H54 (cell line): ENCODE data around the gene PIGQ.
A peak's percentile ranks its signal among the peaks of the same experiment; 100 is the strongest.

Source experiments
- DNase-seq: peaks from one replicate; pipeline ENCODE4 v3.0.0; 2011; ENCODE audit warnings: low spot score, mixed read lengths; ENCODE audit not compliant: insufficient read length
- FAIRE-seq: peaks from 3 replicates; lab custom pipeline; 2011; peaks lifted over from hg19 to GRCh38; lab: Jason Lieb, UNC
- POLR2A ChIP-seq: IDR thresholded peaks from 2 replicates; pipeline ENCODE4 v1.6.1; 2011; ENCODE audit warnings: low read depth, mild to moderate bottlenecking, low read length

Gene PIGQ

DNA sequence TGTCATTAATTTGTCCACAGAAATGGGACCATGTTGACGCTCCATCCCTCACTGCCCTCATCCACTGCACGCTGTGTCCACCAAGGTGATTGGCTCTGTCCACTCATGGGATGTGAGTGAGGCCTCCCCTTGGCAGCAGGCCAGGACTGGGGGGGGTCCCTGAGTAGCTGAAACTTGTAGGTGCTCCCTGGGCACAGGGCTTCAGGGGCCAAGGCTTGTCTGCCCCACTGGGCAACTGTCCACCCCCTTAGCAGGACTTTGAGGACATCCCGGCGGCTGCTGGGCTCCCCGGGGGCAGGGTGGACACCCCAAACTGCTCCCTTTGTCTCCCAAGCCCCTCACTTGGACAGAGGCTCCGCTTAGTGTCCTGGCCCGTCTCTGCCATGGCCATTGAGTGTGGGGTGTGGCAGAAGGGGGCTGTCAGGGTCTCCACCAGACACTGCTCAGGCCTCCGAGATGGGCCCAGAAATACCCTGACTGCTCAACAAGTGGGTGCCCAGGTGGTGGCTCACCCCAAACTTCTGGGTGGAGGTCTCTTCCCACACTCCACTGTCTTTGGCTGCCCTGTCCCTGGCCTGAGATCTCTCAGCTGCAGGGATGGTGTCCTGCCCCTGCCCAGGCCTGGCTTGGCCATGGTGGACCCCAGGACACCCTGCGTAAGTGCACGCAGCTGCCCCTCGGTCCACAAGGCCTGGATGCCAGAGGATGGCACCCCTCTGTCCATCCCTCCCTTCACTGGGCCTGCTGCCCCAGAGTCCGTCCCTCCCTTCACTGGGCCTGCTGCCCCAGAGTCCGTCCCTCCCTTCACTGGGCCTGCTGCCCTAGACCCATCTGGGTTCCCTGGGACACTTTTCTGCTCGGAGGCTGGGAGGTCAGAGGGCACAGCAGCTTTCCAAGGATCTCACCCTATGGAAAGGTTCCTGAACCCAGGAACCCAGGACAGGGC lies 17.1 kb downstream of the PIGQ start:
- TF ChIP-seq POLR2A, result peak; percentile 29; the same call in 1 of the 2 replicates
- DNase-seq (no peak), FAIRE-seq (no peak)

DNA sequence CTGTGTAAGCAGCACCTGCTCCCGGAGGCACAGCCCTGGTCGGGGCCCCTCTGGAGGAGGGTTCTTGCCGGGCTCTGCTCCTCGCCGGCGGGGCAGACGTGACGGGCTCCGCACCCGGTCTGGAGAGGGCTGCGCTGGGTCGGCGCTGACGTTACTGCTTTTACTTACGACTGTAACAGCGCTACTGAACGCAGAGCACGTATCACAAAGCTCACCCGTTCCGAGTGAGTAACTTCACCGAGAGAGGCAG lies 18.8 kb downstream of the PIGQ start:
- peak; percentile 5; the same call in 1 of the 2 replicates for TF ChIP-seq POLR2A

DNA sequence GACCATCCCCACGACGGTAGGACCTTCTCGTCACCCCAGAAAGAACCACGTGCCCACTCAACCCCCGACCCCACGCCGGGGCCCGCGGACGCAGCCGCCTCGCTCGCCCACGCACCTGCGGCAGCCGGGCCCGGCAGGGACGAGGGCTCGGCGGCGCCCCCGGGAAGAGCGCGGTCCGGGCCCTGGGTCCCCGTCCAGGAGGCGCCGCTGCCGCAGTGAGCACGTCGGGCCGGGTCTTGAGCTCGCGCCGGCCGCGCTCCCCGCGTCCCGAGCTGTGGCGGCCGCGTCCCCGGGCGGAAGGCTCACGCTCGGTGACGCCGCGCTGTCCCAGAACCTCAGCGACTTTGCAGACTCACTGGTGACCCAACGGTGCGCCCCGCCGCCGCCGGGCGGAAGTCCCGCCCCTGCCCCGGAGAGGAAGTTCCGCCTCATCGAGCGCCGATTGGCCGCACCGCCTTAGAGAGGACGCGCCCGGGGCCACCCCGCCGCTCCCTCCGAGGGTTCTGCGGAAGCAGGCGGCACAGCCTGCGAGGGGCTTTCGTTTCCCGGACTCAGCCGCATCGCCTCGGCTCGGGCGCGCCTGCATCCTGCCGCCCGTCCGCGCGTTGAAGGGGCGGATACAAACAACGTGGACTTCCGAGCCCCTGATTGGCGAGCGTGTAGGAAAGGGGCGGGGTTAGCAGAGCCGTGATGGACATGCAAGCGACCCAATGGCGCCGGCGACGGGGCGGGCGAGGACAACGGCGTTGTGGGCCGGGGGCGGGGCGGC lies 19.3 kb downstream of the PIGQ start:
- no peak for FAIRE-seq
- peak; percentile 86 for TF ChIP-seq POLR2A
- DNase-seq, result peak; percentile 88

More for the DNA sequence above, 18.8 kb downstream of the PIGQ start:
- no peak for DNase-seq
- FAIRE-seq, result no peak

DNA sequence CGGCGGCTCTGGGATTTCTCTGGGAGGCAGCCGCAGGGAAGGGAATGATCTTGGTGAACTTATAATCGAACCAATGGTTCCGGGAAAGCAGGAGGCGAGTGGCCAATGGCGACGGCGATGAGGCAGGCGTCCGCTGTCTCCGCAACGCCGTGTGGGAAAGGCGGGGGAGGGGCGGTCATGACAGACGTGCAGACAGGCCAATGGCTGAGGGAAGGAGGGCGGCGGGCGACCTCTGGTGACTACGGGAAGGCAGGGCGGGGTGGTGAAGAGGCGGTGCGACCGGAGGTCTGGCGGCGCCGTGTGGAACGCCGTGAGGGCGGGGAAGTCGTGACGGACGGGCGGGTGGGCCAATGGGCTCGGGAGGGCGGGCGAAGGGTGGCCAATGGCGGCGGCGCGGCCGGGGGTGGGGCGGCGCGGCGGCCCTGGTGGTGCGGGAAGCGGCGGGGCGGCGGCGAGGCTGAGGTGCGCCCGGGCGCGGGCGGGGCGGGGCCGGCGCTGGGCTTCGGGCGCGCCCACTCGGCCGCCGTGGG lies 20.0 kb downstream of the PIGQ start, which contains the start of gene RAB40C:
Gene RAB40C, plus strand, starts transcription at position 409 of the 530 bp plus-strand sequence. CDS start 226 bp downstream, outside the sequence.
- FAIRE-seq (no peak), DNase-seq (peak; percentile 99)
- TF ChIP-seq POLR2A, result peak; percentile 52

DNA sequence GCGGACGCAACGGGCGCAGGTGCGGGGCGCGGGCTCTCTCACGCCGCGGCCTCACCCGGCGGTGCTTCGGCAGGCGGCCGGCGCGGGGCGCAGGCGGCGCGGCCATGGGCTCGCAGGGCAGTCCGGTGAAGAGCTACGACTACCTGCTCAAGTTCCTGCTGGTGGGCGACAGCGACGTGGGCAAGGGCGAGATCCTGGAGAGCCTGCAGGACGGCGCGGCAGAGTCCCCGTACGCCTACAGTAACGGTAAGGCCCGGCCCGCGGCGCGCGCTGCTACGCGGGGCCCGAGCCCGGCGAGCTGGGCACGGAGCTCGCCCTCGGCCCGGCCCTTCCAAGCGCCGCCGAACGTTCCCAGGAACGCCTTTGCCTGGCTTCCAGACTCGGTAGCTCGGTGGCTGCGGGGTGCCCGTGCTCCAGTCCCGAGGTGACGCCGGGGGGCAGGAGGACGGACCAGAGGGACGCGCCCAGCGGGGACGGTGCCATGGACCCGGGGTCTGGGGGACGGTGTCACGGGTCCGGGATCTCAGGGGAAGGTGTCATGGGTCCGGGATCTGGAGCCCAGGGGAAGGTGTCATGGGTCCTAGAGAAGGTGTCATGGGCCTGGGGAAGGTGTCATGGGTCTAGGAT lies 20.5 kb downstream of the PIGQ start:
- peak; percentile 46; the same call in 1 of the 2 replicates for TF ChIP-seq POLR2A

DNA sequence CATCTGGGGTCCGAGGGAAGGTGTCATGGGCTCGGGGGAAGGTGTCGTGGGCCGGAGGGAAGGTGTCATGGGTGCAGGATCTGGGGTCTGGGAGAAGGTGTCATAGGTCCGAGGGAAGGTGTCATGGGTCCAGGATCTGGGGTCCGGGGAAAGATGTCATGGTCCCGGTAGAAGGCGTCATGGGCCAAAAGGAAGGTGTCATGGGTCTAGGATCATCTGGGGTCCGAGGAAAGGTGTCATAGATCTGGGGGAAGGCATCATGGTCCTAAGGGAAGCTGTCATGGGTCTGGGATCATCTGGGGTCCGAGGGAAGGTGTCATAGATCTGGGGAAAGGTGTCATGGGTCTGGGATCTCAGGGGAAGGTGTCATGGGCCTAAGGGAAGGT lies 21.0 kb downstream of the PIGQ start:
- FAIRE-seq (no peak), DNase-seq (no peak)
- no peak for TF ChIP-seq POLR2A

More for the DNA sequence above, 20.5 kb downstream of the PIGQ start:
- FAIRE-seq, result no peak
- no peak for DNase-seq

DNA sequence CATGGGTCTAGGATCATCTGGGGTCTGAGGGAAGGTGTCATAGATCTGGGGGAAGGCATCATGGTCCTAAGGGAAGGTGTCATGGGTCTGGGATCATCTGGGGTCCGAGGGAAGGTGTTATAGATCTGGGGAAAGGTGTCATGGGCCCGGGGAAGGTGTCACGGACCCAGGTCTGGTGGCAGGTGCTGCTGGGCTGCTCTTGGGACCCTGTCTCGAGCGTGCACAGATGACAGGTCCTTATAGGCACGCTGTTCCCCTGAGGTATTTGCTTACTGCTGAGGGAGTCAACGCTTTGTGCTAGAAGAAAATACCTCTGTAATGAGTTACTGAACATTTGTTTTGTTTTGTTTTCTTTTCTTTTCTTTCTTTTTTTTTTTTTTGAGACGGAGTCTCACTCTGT lies 21.5 kb downstream of the PIGQ start:
- FAIRE-seq, result no peak
- no peak for TF ChIP-seq POLR2A
- no peak for DNase-seq

DNA sequence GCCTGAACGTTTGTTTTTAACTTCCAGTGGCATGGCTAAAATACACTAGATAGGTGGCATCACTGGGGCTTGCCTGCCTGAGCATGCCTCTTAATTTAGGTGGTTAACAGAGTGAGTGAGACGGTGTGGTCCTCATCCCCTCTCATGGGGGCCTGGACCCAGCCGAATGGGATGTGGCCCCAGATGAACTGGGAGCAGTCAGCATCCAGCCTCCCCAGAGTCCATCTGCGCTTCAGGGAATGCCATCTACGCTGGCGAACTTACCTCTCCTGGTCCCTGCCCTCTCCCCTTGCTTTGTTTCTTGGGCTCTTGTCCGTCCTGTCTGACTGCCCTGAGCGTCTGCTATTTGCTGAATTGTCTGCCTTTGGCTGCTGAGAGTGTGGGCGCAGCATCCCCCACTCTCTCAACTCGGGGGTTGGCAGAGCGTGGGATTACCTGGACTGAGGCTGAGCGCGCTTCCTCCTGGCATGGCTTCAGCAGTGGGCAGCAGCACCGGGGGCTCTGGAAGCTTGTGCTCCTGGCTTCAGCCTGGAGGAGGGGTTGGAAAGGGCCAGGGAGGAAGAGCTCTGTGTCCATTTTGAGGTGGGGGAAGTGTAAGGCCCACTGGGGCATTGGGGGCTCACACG lies 22.2 kb downstream of the PIGQ start:
- TF ChIP-seq POLR2A, result no peak
- DNase-seq (no peak), FAIRE-seq (no peak)

DNA sequence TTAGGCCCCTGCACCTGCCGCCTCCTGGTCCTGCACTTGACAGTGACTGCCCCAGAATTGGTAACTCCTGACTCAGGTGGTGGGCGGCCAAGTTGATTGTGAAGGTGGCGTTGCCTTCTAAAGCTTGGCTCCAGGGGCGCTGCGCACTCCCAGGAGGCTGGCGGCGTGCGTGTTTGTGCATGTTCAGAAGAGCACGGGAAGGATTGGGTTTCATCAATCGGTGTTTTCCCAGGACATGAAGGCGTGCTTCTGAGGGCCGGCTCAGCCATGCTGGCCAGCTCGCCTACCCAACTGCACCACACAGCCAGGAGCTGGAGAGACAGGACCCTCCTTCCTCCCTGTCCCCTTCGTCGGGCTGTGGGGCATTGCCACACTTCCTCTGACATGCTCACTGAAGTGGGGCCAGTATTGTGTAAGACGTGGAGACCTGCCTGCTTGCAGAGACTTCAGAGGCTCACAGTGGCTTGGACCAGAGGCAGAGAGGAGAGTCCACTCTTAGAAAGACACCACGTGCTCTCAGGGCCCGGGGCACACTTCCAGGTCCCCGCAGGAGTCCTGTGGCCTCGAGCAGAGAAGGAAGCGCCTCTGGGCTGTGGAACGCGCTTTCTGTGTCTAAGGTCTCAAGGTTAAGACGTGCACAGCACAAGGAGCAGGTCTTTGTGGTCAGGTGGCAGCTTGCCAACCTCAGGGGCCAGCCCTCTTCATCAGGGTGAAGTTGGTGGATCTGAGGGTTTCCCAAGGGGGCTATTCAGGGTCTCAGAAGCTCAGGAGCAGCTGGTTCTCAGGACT lies 22.9 kb downstream of the PIGQ start:
- no peak for DNase-seq
- no peak for FAIRE-seq
- TF ChIP-seq POLR2A, result no peak

DNA sequence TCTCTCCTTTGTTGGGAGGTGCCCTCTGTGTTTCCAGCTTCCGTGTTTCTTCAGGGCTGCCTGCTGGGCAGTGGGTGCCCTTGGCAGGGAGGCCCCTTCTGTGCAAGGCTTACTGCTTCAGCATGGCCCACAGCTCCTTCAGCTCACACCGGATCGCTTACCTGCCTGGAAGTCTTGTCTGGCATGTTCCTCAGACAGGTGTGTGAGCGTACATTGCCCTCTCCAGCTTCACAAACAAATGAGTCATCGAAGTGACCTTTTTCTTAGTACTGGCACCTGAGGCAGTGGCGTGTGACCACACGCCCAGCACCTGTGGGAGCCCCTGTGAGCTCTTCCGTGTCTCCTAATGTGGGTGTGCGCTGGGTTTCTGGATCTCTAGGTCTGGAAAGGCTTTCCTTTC lies 23.6 kb downstream of the PIGQ start:
- TF ChIP-seq POLR2A, result no peak
- DNase-seq, result no peak
- FAIRE-seq, result no peak

DNA sequence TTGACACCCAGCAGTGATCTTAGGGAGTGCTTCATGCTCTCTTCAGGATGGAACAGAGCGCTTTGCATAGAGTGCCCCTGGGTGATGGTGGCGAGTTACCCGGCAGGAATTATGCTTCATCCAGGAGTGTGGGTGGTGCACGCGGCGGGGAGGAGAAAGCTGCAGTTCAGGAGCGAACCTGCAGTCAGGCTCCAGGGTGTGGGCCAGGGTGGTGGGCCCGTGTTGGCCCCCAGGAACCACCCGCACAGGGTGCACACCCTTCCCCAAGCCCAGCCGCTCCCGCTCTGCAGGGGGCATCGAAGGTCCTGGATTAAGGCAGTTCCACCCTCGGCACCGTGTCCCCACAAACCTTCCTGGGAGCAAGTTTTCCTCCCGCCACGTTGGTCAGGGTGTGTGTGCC lies 24.0 kb downstream of the PIGQ start:
- DNase-seq (no peak), FAIRE-seq (no peak)
- TF ChIP-seq POLR2A, result no peak

DNA sequence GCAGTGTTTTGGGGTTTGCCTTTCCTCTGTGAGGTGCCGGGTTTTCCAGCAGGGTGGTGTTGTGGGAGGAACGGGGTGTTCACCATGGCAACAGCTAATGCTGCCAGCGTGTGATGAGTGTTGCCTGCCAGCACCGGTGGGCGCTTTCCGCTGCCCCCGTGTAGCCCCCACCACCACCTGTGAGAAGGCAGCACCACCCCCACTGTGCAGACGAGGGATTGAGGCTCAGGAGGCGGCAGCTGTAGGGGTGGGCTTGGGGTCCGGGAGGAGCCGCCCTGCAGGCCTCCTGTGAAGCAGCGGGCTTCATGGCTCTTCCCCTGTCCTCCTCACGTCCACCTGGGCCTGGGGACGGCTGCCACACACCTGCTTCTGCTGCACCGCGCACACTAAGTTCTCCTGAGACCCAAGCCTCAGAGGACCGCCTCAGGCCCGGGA lies 25.3 kb downstream of the PIGQ start:
- no peak for TF ChIP-seq POLR2A
- DNase-seq, result no peak
- no peak for FAIRE-seq
